H1 (cell line): Measurements from ENCODE around the gene LPP. TPM values are rescaled to one million over a fixed set of nuclear protein-coding genes. Genes with fewer than 3 reads are reported as not detected.

Source experiments
- CTCF ChIA-PET: fragments of 300-600 bp; sonication (Branson Sonifier 250); formaldehyde crosslinking; loops from one replicate; lab custom pipeline; 2021; ENCODE audit not compliant: partially characterized antibody; lab: Charles Lee
- POLR2A ChIA-PET: fragments of 300-600 bp; sonication (Branson Sonifier 250); formaldehyde crosslinking; loops from one replicate; lab custom pipeline; 2021; ENCODE audit warnings: inconsistent platforms; ENCODE audit not compliant: partially characterized antibody; lab: Charles Lee
- DNase-seq, 2 experiments: peaks; one replicate each; pipeline versions ENCODE4 v3.0.0 to v3.0.0-alpha.2; 2010 to 2022; ENCODE audit warnings: low spot score in 2 of 2, low read depth in 1 of 2, mixed read lengths in 1 of 2
- FAIRE-seq: peaks from 2 replicates; lab custom pipeline; 2011; peaks lifted over from hg19 to GRCh38; lab: Jason Lieb, UNC
- H2AFZ ChIP-seq: 2 replicates; pipeline ENCODE4 v1.8.1; 2012; ENCODE audit warnings: low read length, inconsistent platforms
- H2AK5ac ChIP-seq: 2 replicates; pipeline ENCODE4 v1.6.1; 2013; ENCODE audit warnings: low read depth, low read length
- H2BK120ac ChIP-seq: replicated peaks from 2 replicates; pipeline ENCODE3; 2013; ENCODE audit warnings: low read depth, low read length, inconsistent platforms
- H2BK12ac ChIP-seq: 2 replicates; pipeline ENCODE4 v1.6.1; 2013; ENCODE audit warnings: low read depth, low read length
- H2BK15ac ChIP-seq: 2 replicates; pipeline ENCODE4 v1.6.1; 2013; ENCODE audit warnings: low read length
- H2BK20ac ChIP-seq: 2 replicates; pipeline ENCODE4 v1.6.1; 2013; ENCODE audit warnings: low read length
- H2BK5ac ChIP-seq: 2 replicates; pipeline ENCODE4 v1.6.1; 2013; ENCODE audit warnings: low read depth, low read length
- H3K14ac ChIP-seq: 2 replicates; pipeline ENCODE4 v1.6.1; 2013; ENCODE audit warnings: inconsistent platforms; ENCODE audit not compliant: insufficient read length
- H3K18ac ChIP-seq: 2 replicates; pipeline ENCODE4 v1.6.1; 2013; ENCODE audit warnings: low read length; ENCODE audit errors: extremely low read depth
- H3K23ac ChIP-seq: 2 replicates; pipeline ENCODE4 v1.6.1; 2013; ENCODE audit warnings: inconsistent platforms; ENCODE audit not compliant: insufficient read length
- H3K23me2 ChIP-seq: 2 replicates; pipeline ENCODE4 v1.6.1; 2013; ENCODE audit warnings: low read depth, low read length
- H3K27ac ChIP-seq: 2 replicates; pipeline ENCODE4 v1.6.1; 2011; ENCODE audit warnings: low read depth, low read length, inconsistent platforms
- H3K27me3 ChIP-seq, 4 experiments: replicated peaks in 1 of 4; 1 replicate in 1 of 4; 2 replicates in 3 of 4; pipeline versions ENCODE4 v1.6.1 to v1.8.1; 2011 to 2013; ENCODE audit warnings: low read length in 3 of 4, mild to moderate bottlenecking in 3 of 4, inconsistent platforms in 2 of 4, mixed read lengths in 2 of 4, moderate library complexity in 1 of 4; ENCODE audit not compliant: control insufficient read depth in 3 of 4, insufficient read depth in 3 of 4; ENCODE audit errors: extremely low read depth in 1 of 4
- H3K36me3 ChIP-seq, 4 experiments: 2 replicates each; pipeline versions ENCODE4 v1.6.1 to v1.8.1; 2011 to 2013; ENCODE audit warnings: mild to moderate bottlenecking in 4 of 4, low read length in 3 of 4, moderate library complexity in 2 of 4, control low read depth in 1 of 4, inconsistent platforms in 1 of 4; ENCODE audit not compliant: insufficient read depth in 4 of 4, control insufficient read depth in 2 of 4
- H3K4ac ChIP-seq: replicated peaks from 2 replicates; pipeline ENCODE3; 2013; ENCODE audit warnings: low read length, low read depth, mixed read lengths, inconsistent platforms; ENCODE audit not compliant: insufficient read length
- H3K4me1 ChIP-seq, 4 experiments: replicated peaks in 1 of 4; 1 replicate in 1 of 4; 2 replicates in 3 of 4; pipeline versions ENCODE4 v1.6.1 to v1.8.1; 2011 to 2013; ENCODE audit warnings: low read length in 3 of 4, inconsistent platforms in 2 of 4, mixed read lengths in 1 of 4; ENCODE audit not compliant: insufficient read depth in 4 of 4, control insufficient read depth in 3 of 4
- H3K4me2 ChIP-seq, 2 experiments: 2 replicates each; pipeline versions ENCODE4 v1.6.1 to v1.8.1; 2011 to 2013; ENCODE audit warnings: low read depth in 2 of 2, low read length in 2 of 2, control low read depth in 1 of 2, inconsistent platforms in 1 of 2, mild to moderate bottlenecking in 1 of 2; ENCODE audit not compliant: insufficient read depth in 1 of 2
- H3K4me3 ChIP-seq, 4 experiments: fragments of 200-600, 300-600 bp in 1 of 4; sonication (generic), shearing (Covaris generic), sonication (Bioruptor Twin) in 1 of 4; 2 replicates each; pipeline versions ENCODE4 v1.5.1 to v1.8.1; 2011 to 2016; ENCODE audit warnings: low read length in 4 of 4, low read depth in 3 of 4, control low read depth in 2 of 4, inconsistent platforms in 2 of 4, mild to moderate bottlenecking in 2 of 4, mixed read lengths in 1 of 4, moderate library complexity in 1 of 4; ENCODE audit not compliant: insufficient read depth in 2 of 4; ENCODE audit errors: extremely low read depth in 1 of 4
- H3K56ac ChIP-seq: replicated peaks from 2 replicates; pipeline ENCODE3; 2013; ENCODE audit warnings: low read depth, mild to moderate bottlenecking, mixed read lengths, low read length, inconsistent platforms; ENCODE audit not compliant: insufficient read length
- H3K79me1 ChIP-seq: 2 replicates; pipeline ENCODE4 v1.6.1; 2013; ENCODE audit warnings: low read depth, low read length, control low read depth
- H3K79me2 ChIP-seq, 2 experiments: 2 replicates each; pipeline versions ENCODE4 v1.6.1 to v1.8.1; 2012 to 2013; ENCODE audit warnings: low read length in 2 of 2, mild to moderate bottlenecking in 2 of 2, inconsistent platforms in 1 of 2; ENCODE audit not compliant: insufficient read depth in 2 of 2, control insufficient read depth in 1 of 2
- H3K9ac ChIP-seq, 4 experiments: replicated peaks in 1 of 4; 1 replicate in 1 of 4; 2 replicates in 3 of 4; pipeline versions ENCODE4 v1.6.1 to v1.8.1; 2011 to 2013; ENCODE audit warnings: low read depth in 3 of 4, low read length in 3 of 4, control low read depth in 2 of 4, mild to moderate bottlenecking in 2 of 4, moderate library complexity in 2 of 4, inconsistent platforms in 1 of 4; ENCODE audit errors: extremely low read depth in 1 of 4
- H3K9me3 ChIP-seq, 2 experiments: 2 replicates each; pipeline versions ENCODE4 v1.6.1 to v1.8.1; 2012 to 2013; ENCODE audit warnings: mild to moderate bottlenecking in 2 of 2, moderate library complexity in 2 of 2, control low read depth in 1 of 2, inconsistent platforms in 1 of 2, low read depth in 1 of 2, low read length in 1 of 2, mixed read lengths in 1 of 2; ENCODE audit not compliant: insufficient read depth in 2 of 2
- H4K20me1 ChIP-seq, 2 experiments: replicated peaks in 1 of 2; 2 replicates each; pipeline versions ENCODE3 to v1.8.1; 2011 to 2013; ENCODE audit warnings: inconsistent platforms in 2 of 2, low read length in 2 of 2, mild to moderate bottlenecking in 1 of 2; ENCODE audit not compliant: insufficient read depth in 2 of 2, control insufficient read depth in 1 of 2
- H4K5ac ChIP-seq: 2 replicates; pipeline ENCODE4 v1.6.1; 2013; ENCODE audit warnings: low read length, low read depth, mixed read lengths, inconsistent platforms; ENCODE audit not compliant: insufficient read length
- H4K8ac ChIP-seq: 2 replicates; pipeline ENCODE4 v1.8.0; 2013; ENCODE audit warnings: mild to moderate bottlenecking, moderate library complexity, low read length, inconsistent platforms; ENCODE audit not compliant: insufficient read depth; ENCODE audit errors: extremely low read depth
- H4K91ac ChIP-seq: replicated peaks from 2 replicates; pipeline ENCODE3; 2013; ENCODE audit warnings: low read length, mixed read lengths, inconsistent platforms; ENCODE audit not compliant: insufficient read length
- HDAC6 ChIP-seq: IDR thresholded peaks from one replicate; pipeline ENCODE4 v1.7.1; 2012; ENCODE audit warnings: low read depth, mild to moderate bottlenecking, inconsistent platforms, low read length, moderate library complexity
- POLR2AphosphoS5 ChIP-seq: IDR thresholded peaks from 2 replicates; pipeline ENCODE4 v1.6.1; 2011; ENCODE audit warnings: low read depth, low read length
- RNF2 ChIP-seq: fragments of 200-900, 300-1000 bp; sonication (generic); IDR thresholded peaks from 2 replicates; pipeline ENCODE4 v1.7.1; 2016; ENCODE audit warnings: borderline replicate concordance, low read depth, mild to moderate bottlenecking, antibody characterized with exemption, low read length; ENCODE audit not compliant: poor library complexity, severe bottlenecking; ENCODE audit errors: missing control alignments
- YY1 ChIP-seq: IDR thresholded peaks from 2 replicates; pipeline ENCODE4 v1.6.1; 2011; ENCODE audit warnings: low read depth, mild to moderate bottlenecking, low read length
- WGBS, 2 experiments: shearing (Covaris generic) in 1 of 2; methylation state at CpG; one replicate each; pipeline versions ENCODE4 v1.1.6 to v1.1.7; 2013 to 2015; ENCODE audit warnings: low lambda C conversion rate in 2 of 2, mixed read lengths in 2 of 2, inconsistent platforms in 1 of 2, low coverage in 1 of 2, missing lambda C conversion rate in 1 of 2; ENCODE audit not compliant: insufficient replicate concordance in 2 of 2, insufficient coverage in 1 of 2, insufficient read length in 1 of 2; ENCODE audit errors: extremely low coverage in 1 of 2, missing lambda C conversion rate in 1 of 2; 5-methylcytosine and 5-hydroxymethylcytosine counted together
- polyA plus RNA-seq, 7 experiments: library from polyadenylated mRNA; depleted of rRNA in 3 of 7; stranded (reverse) in 5 of 7; unstranded in 2 of 7; fragments of >200 nt in 5 of 7; fragments of 200-250 nt in 2 of 7; gene quantifications; 1 replicate in 5 of 7; 2 replicates in 1 of 7; 4 replicates in 1 of 7; pipeline versions ENCODE4 v1.2.1 to v1.2.3, GENCODE V29; 2011 to 2013; ENCODE audit warnings: missing spikeins in 2 of 7, mixed read lengths in 2 of 7
- total RNA-seq: library from RNA; stranded (reverse); fragmentation: NEBNext Ultra II Directional; extraction: Animal tissue kit (Norgen Biotek cat#: 25700); gene quantifications from 2 replicates; pipeline ENCODE4 v1.2.1, GENCODE V29; 2021

The LPP gene
- total and polyA plus RNA-seq, 2 of the 8 experiments (the other 6 are each of a cell fraction or from before 2014, with no cell fraction given) = 10.0 to 53.3 TPM

GRCh38 chr3:188901126-188901525, 747.2 kb downstream of the LPP start:
- H4K5ac ChIP-seq = no peak overlapping the region
- H2BK5ac ChIP-seq = no peak overlapping the region
- 82% methylated on average over 6 of the region's 6 CpGs; no CpG with 5 or more reads in 1 of the 2 experiments for WGBS, 2 experiments
- H2BK20ac ChIP-seq = no peak overlapping the region
- H4K8ac ChIP-seq = no peak overlapping the region
- H3K36me3 ChIP-seq = no peaks in the 10 kb centered on the region
- H3K9ac ChIP-seq = no peak overlapping the region
- no peaks in the 10 kb centered on the region for H4K20me1 ChIP-seq
- no peaks in the 10 kb centered on the region for H3K79me2 ChIP-seq
- H2BK15ac ChIP-seq = no peak overlapping the region
- no peak overlapping the region for H3K14ac ChIP-seq
- no peaks in the 10 kb centered on the region for H3K27me3 ChIP-seq
- no peaks in the 10 kb centered on the region for H3K79me1 ChIP-seq
- no peak for TF ChIP-seq POLR2AphosphoS5
- no peak for TF ChIP-seq HDAC6
- TF ChIP-seq RNF2 = no peak
- no peak for TF ChIP-seq YY1
- no peaks in the 10 kb centered on the region for H3K23me2 ChIP-seq
- no peak overlapping the region for H4K91ac ChIP-seq
- H3K4me1 ChIP-seq = peaks cover 0 to 3% (median 0%) of the 10 kb centered on the region in 4 experiments; a peak in 1 of 7 replicates
- H2BK12ac ChIP-seq = no peak overlapping the region
- H2AK5ac ChIP-seq = no peak overlapping the region
- no peak overlapping the region for H3K4ac ChIP-seq
- no peak overlapping the region for H3K4me2 ChIP-seq
- H2BK120ac ChIP-seq = no peak overlapping the region
- H3K23ac ChIP-seq = no peak overlapping the region
- no peak overlapping the region for H3K18ac ChIP-seq
- no peaks in the 10 kb centered on the region for H3K9me3 ChIP-seq
- FAIRE-seq (no peak), DNase-seq (no peak)
- ChIA-PET POLR2A (no interaction called here), CTCF (interaction anchor here (0.8 to 1.7 kb wide), 2 partner anchors 29 to 53 kb away, joined by 3 to 4 read pairs; no protein-coding TSS in a partner anchor)
- no peak overlapping the region for H3K4me3 ChIP-seq
- no peak overlapping the region for H2AFZ ChIP-seq
- no peak overlapping the region for H3K56ac ChIP-seq
- H3K27ac ChIP-seq = no peak overlapping the region
